Fibroblast of lung (primary cell): ENCODE data around the gene PGM3. TPM values are rescaled to one million over a fixed set of nuclear protein-coding genes. Genes with fewer than 3 reads are reported as not detected.

ENCODE experiments used
- DNase-seq, 2 donors: peaks; one replicate each; pipeline versions ENCODE4 v3.0.0 to v3.0.0-alpha.2; 2010; ENCODE audit warnings: low read depth in 2 of 2
- H2AFZ ChIP-seq: 2 replicates; pipeline ENCODE4 v1.5.1; 2012; ENCODE audit warnings: low read length, control low read depth, inconsistent platforms
- H3K27ac ChIP-seq: 2 replicates; pipeline ENCODE4 v1.5.1; 2011; ENCODE audit warnings: low read length, control low read depth; ENCODE audit not compliant: insufficient read depth
- H3K27me3 ChIP-seq: 2 replicates; pipeline ENCODE4 v1.5.1; 2011; ENCODE audit warnings: mild to moderate bottlenecking, low read length; ENCODE audit not compliant: control insufficient read depth, insufficient read depth
- H3K36me3 ChIP-seq: 2 replicates; pipeline ENCODE4 v1.5.1; 2011; ENCODE audit warnings: low read length; ENCODE audit not compliant: control insufficient read depth, insufficient read depth
- H3K4me1 ChIP-seq: 2 replicates; pipeline ENCODE4 v1.5.1; 2011; ENCODE audit warnings: low read length; ENCODE audit not compliant: control insufficient read depth, insufficient read depth; ENCODE audit errors: extremely low read depth
- H3K4me2 ChIP-seq: 2 replicates; pipeline ENCODE4 v1.5.1; 2011; ENCODE audit warnings: low read length, control low read depth; ENCODE audit not compliant: insufficient read depth; ENCODE audit errors: extremely low read depth
- H3K4me3 ChIP-seq, 4 experiments: fragments of 200-600 bp in 1 of 4; sonication (generic) in 1 of 4; replicated peaks in 1 of 4; 2 replicates each; pipeline ENCODE4 v1.5.1; 2011 to 2016; ENCODE audit warnings: low read length in 4 of 4, low read depth in 3 of 4, mild to moderate bottlenecking in 3 of 4, control low read depth in 2 of 4, inconsistent platforms in 1 of 4, mixed read lengths in 1 of 4; ENCODE audit not compliant: insufficient read depth in 1 of 4; ENCODE audit errors: control extremely low read depth in 1 of 4
- H3K79me2 ChIP-seq: 2 replicates; pipeline ENCODE4 v1.5.1; 2012; ENCODE audit warnings: mild to moderate bottlenecking, low read length, inconsistent platforms; ENCODE audit not compliant: control insufficient read depth, insufficient read depth
- H3K9ac ChIP-seq: 2 replicates; pipeline ENCODE4 v1.5.1; 2011; ENCODE audit warnings: mild to moderate bottlenecking, low read length, control low read depth; ENCODE audit not compliant: insufficient read depth
- H3K9me3 ChIP-seq: 2 replicates; pipeline ENCODE4 v1.5.1; 2012; ENCODE audit warnings: low read depth, low read length; ENCODE audit not compliant: control insufficient read depth, insufficient read depth
- H4K20me1 ChIP-seq: 2 replicates; pipeline ENCODE4 v1.5.1; 2011; ENCODE audit warnings: low read length; ENCODE audit not compliant: control insufficient read depth, insufficient read depth; ENCODE audit errors: extremely low read depth
- CTCF ChIP-seq, 2 donors: IDR thresholded peaks in 1 of 2; conservative IDR thresholded peaks in 1 of 2; 1 replicate in 1 of 2; 2 replicates in 1 of 2; pipeline ENCODE4 v1.5.1; 2011 to 2012; ENCODE audit warnings: low read length in 2 of 2, control low read depth in 1 of 2, inconsistent platforms in 1 of 2, low read depth in 1 of 2, mild to moderate bottlenecking in 1 of 2
- EZH2 ChIP-seq: IDR thresholded peaks from 2 replicates; pipeline ENCODE4 v1.5.1; 2012; ENCODE audit warnings: low read length, control low read depth, mild to moderate bottlenecking; ENCODE audit errors: missing control alignments
- polyA plus RNA-seq, 2 donors: library from polyadenylated mRNA; depleted of rRNA in 1 of 2; stranded (reverse) in 1 of 2; unstranded in 1 of 2; fragments of >200 nt; gene quantifications; 2 replicates each; pipeline ENCODE4 v1.2.1, GENCODE V29; 2011 to 2012; ENCODE audit warnings: missing spikeins in 1 of 2
- total RNA-seq: library from RNA; depleted of rRNA; stranded (reverse); fragments of >200 nt; gene quantifications from 2 replicates; pipeline ENCODE4 v1.2.1, GENCODE V29; 2014

The PGM3 gene
- total and polyA plus RNA-seq, 2 donors (not counting 1 experiment from before 2014, with no cell fraction given), result 69.2 to 107 TPM

- no peaks in the 10 kb centered on the region for H4K20me1 ChIP-seq
- no peak overlapping the region for H3K4me2 ChIP-seq
- no peaks in the 10 kb centered on the region for H3K36me3 ChIP-seq
- H3K27ac ChIP-seq, result no peak overlapping the region
- H3K4me1 ChIP-seq, result peaks cover 2% of the 10 kb centered on the region
- H3K9me3 ChIP-seq, result no peaks in the 10 kb centered on the region
- no peak overlapping the region for H3K9ac ChIP-seq
- H3K4me3 ChIP-seq, result no peak overlapping the region
- H2AFZ ChIP-seq, result no peak overlapping the region
- H3K27me3 ChIP-seq, result no peaks in the 10 kb centered on the region
- TF ChIP-seq EZH2 (no peak), CTCF (conservative IDR thresholded peaks at IDR 0.05 in 1 of 2, IDR thresholded peaks at IDR 0.05 in 1 of 2; ENCODE audit: low read depth in 1 of 2, low read length in 2 of 2) (no peak)
- DNase-seq, result peak in 1 of 2 donors; percentile 7
- no peaks in the 10 kb centered on the region for H3K79me2 ChIP-seq
Observed at GRCh38 chr6:83127976-83128375, 65.1 kb downstream of the PGM3 start.

GRCh38 chr6:83127258-83127657 is 65.8 kb downstream of the PGM3 start:
- Histone ChIP-seq H3K4me3 (no peak overlapping the region), H3K36me3 (no peaks in the 10 kb centered on the region), H4K20me1 (no peaks in the 10 kb centered on the region), H3K9me3 (no peaks in the 10 kb centered on the region), H3K27me3 (no peaks in the 10 kb centered on the region), H3K27ac (no peak overlapping the region), H3K9ac (no peak overlapping the region), H3K4me2 (no peak overlapping the region), H3K4me1 (peaks cover 2% of the 10 kb centered on the region), H2AFZ (no peak overlapping the region), H3K79me2 (no peaks in the 10 kb centered on the region)
- no peak for TF ChIP-seq EZH2
- TF ChIP-seq CTCF (conservative IDR thresholded peaks at IDR 0.05 in 1 of 2, IDR thresholded peaks at IDR 0.05 in 1 of 2; ENCODE audit: low read depth in 1 of 2, low read length in 2 of 2), result no peak
- no peak for DNase-seq

- H3K9ac ChIP-seq, result no peak overlapping the region
- no peak overlapping the region for H3K4me3 ChIP-seq
- H3K79me2 ChIP-seq, result no peaks in the 10 kb centered on the region
- H4K20me1 ChIP-seq, result no peaks in the 10 kb centered on the region
- TF ChIP-seq EZH2 (no peak), CTCF (conservative IDR thresholded peaks at IDR 0.05 in 1 of 2, IDR thresholded peaks at IDR 0.05 in 1 of 2; ENCODE audit: low read depth in 1 of 2, low read length in 2 of 2) (no peak)
- H3K27me3 ChIP-seq, result no peaks in the 10 kb centered on the region
- no peaks in the 10 kb centered on the region for H3K9me3 ChIP-seq
- no peak overlapping the region for H2AFZ ChIP-seq
- DNase-seq, result no peak
- H3K27ac ChIP-seq, result no peak overlapping the region
- H3K4me1 ChIP-seq, result peaks cover 2% of the 10 kb centered on the region
- no peak overlapping the region for H3K4me2 ChIP-seq
- no peaks in the 10 kb centered on the region for H3K36me3 ChIP-seq
Observed at GRCh38 chr6:83126807-83127206, 66.3 kb downstream of the PGM3 start.
